Measurements from ENCODE around the gene SYP.

Gene SYP

DNA sequence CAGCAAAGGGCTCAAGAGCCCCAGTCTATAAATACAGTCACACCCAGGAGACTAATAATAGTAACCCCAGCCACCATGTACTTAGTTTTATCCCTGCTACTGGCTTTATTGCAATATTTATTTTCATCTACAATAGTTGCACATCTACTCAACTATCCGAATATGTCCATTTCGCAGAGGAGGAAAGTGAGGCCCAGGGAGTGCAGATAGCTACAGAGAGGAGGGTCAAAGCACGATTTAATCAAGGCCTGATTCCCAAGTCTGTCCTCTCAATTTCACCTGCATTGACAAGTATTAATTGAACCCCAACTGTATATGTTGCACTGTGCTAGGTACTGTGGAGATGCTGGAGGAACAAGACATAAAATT, 32.3 kb downstream of the SYP start:
- Histone ChIP-seq H3K4me3 (ENCODE audit: low read depth, low read length) (no peak overlapping the region), H3K27me3 (ENCODE audit: insufficient read depth, low read depth, severe bottlenecking) (peaks cover 6% of the 10 kb centered on the region), H3K36me3 (no peaks in the 10 kb centered on the region), H3K27ac (no peak overlapping the region), H3K9me3 (ENCODE audit: severe bottlenecking) (no peaks in the 10 kb centered on the region)
- DNase-seq, result no peak
- no peak for TF ChIP-seq CTCF (IDR thresholded peaks at IDR 0.05; ENCODE audit: low read depth, low read length)

- H3K4me3 ChIP-seq (ENCODE audit: low read depth, low read length), result no peak overlapping the region
Measured at GRCh38 chrX:49166914-49167739, 32.9 kb downstream of the SYP start.

GRCh38 chrX:49165901-49166881, 33.8 kb downstream of the SYP start:
- Histone ChIP-seq H3K4me3 (ENCODE audit: low read depth, low read length) (no peak overlapping the region), H3K9me3 (ENCODE audit: severe bottlenecking) (no peaks in the 10 kb centered on the region), H3K36me3 (no peaks in the 10 kb centered on the region), H3K27me3 (ENCODE audit: insufficient read depth, low read depth, severe bottlenecking) (peaks cover 3% of the 10 kb centered on the region), H3K27ac (no peak overlapping the region)
- DNase-seq, result no peak
- no peak for TF ChIP-seq CTCF (IDR thresholded peaks at IDR 0.05; ENCODE audit: low read depth, low read length)

More at GRCh38 chrX:49166914-49167739, 32.9 kb downstream of the SYP start:
- H3K27ac ChIP-seq, result no peak overlapping the region
- no peaks in the 10 kb centered on the region for H3K9me3 ChIP-seq (ENCODE audit: severe bottlenecking)
- no peak for TF ChIP-seq CTCF (IDR thresholded peaks at IDR 0.05; ENCODE audit: low read depth, low read length)
- no peaks in the 10 kb centered on the region for H3K36me3 ChIP-seq
- DNase-seq, result no peak
- peaks cover 3% of the 10 kb centered on the region for H3K27me3 ChIP-seq (ENCODE audit: insufficient read depth, low read depth, severe bottlenecking)

DNA sequence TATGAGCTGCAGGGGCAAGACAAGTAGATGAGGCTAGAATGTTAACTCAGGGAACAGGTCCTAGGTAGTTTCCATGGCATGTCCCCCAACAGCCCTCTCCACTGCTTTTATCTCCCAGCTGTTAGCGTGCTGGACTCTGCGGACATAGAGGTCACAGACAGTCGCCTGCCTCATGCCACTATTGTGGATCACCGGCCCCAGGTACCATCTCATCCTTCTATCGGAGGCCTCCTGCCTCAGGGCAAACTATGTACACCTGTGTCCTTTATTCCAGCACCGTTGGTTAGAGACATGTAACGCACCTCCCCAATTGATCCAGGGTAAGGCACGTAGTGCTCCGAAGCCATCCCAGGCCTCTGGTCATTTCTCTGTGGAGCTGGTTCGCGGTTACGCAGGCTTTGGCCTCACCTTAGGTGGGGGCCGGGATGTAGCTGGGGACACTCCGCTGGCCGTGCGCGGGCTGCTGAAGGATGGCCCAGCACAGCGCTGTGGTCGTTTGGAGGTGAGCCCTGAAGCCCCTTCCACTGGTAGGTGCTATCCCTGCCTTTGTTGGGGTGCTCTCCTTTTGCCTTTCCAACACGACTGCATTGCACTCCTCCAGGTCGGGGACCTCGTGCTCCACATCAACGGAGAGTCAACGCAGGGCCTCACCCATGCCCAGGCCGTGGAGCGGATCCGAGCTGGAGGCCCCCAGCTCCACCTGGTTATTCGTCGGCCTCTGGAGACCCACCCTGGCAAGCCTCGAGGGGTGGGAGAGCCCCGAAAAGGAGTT, 35.2 kb downstream of the SYP start:
- no peaks in the 10 kb centered on the region for H3K36me3 ChIP-seq
- H3K4me3 ChIP-seq (ENCODE audit: low read depth, low read length), result no peak overlapping the region
- DNase-seq, result no peak
- no peak for TF ChIP-seq CTCF (IDR thresholded peaks at IDR 0.05; ENCODE audit: low read depth, low read length)
- H3K27me3 ChIP-seq (ENCODE audit: insufficient read depth, low read depth, severe bottlenecking), result peaks cover 3% of the 10 kb centered on the region
- H3K9me3 ChIP-seq (ENCODE audit: severe bottlenecking), result no peaks in the 10 kb centered on the region
- H3K27ac ChIP-seq, result no peak overlapping the region

DNA sequence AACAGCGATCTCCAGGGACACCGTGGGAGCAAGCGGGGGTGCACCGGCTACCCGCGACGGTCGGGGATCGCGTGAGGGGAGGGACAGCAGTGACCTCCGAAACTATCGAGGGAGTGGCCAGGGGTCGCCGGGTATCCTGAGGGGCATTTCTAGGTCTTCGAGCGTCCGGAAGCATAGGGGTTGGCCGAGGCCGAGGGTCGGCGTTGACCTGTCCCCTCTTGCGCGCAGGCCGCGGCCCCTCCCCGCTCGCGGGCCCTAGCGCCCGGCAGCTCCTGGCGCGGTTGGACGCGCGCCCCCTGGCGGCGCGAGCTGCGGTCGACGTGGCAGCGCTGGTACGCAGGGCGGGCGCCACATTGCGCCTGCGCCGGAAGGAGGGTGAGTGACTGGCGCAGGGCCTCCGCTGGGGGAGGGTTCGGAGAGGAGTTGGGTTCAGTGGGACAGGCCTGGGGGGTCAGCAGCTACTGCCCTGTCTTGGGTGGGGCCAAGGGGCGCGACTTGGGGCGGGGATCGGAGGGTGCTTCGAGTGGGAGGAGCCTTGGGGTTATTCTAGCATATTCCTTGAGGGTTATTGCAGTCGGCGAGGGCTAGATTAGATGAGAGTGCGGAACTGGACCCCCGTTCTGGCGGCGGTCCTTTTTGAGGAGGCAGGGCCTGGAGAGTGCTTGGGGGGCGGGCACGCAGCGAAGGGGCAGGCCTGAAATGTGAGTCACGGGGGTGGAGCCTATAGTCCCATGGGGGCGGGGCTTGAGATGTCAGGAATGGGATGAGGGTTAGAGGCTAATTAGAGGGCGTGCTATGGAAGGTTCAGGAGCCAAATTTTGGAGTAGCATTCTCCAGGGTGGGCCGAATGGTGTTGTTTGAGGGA, 36.2 kb downstream of the SYP start:
- Histone ChIP-seq H3K27ac (peak overlapping the region; percentile 66), H3K27me3 (ENCODE audit: insufficient read depth, low read depth, severe bottlenecking) (peaks cover 5% of the 10 kb centered on the region), H3K9me3 (ENCODE audit: severe bottlenecking) (no peaks in the 10 kb centered on the region), H3K36me3 (no peaks in the 10 kb centered on the region), H3K4me3 (ENCODE audit: low read depth, low read length) (peak overlapping the region; percentile 39)
- peak; percentile 65 for TF ChIP-seq CTCF (IDR thresholded peaks at IDR 0.05; ENCODE audit: low read depth, low read length)
- peak; percentile 82 for DNase-seq
